ENCODE data around the gene RAB7A.

DNA sequence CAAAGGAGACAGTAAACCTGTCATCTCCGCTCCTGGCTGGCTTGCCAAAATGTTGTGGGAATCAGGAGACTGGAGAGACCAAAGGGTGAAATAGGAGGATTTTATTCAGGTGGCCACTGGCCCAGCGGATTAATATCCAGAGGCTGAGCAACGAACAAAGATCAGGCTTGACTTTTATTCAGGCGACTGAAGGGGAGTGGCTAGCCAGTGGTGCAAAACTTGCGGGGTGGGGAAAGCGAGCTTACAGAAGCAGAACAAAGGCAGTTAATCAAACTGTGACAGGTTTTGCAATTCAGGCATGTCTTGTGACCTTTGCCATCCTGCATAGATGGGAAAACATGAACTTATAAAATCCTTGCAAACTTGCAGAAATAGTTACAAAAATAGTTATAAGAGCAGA lies 133.6 kb downstream of the RAB7A start:
- peak; percentile 26; the same call in 1 of the 2 replicates for TF ChIP-seq POLR2AphosphoS5 (IDR thresholded peaks at IDR 0.05; ENCODE audit: low read depth)
- TF ChIP-seq, protein P1, sequence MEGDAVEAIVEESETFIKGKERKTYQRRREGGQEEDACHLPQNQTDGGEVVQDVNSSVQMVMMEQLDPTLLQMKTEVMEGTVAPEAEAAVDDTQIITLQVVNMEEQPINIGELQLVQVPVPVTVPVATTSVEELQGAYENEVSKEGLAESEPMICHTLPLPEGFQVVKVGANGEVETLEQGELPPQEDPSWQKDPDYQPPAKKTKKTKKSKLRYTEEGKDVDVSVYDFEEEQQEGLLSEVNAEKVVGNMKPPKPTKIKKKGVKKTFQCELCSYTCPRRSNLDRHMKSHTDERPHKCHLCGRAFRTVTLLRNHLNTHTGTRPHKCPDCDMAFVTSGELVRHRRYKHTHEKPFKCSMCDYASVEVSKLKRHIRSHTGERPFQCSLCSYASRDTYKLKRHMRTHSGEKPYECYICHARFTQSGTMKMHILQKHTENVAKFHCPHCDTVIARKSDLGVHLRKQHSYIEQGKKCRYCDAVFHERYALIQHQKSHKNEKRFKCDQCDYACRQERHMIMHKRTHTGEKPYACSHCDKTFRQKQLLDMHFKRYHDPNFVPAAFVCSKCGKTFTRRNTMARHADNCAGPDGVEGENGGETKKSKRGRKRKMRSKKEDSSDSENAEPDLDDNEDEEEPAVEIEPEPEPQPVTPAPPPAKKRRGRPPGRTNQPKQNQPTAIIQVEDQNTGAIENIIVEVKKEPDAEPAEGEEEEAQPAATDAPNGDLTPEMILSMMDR (IDR thresholded peaks at IDR 0.05; ENCODE audit: insufficient read depth, low read length) = no peak
- TF ChIP-seq, protein P2, sequence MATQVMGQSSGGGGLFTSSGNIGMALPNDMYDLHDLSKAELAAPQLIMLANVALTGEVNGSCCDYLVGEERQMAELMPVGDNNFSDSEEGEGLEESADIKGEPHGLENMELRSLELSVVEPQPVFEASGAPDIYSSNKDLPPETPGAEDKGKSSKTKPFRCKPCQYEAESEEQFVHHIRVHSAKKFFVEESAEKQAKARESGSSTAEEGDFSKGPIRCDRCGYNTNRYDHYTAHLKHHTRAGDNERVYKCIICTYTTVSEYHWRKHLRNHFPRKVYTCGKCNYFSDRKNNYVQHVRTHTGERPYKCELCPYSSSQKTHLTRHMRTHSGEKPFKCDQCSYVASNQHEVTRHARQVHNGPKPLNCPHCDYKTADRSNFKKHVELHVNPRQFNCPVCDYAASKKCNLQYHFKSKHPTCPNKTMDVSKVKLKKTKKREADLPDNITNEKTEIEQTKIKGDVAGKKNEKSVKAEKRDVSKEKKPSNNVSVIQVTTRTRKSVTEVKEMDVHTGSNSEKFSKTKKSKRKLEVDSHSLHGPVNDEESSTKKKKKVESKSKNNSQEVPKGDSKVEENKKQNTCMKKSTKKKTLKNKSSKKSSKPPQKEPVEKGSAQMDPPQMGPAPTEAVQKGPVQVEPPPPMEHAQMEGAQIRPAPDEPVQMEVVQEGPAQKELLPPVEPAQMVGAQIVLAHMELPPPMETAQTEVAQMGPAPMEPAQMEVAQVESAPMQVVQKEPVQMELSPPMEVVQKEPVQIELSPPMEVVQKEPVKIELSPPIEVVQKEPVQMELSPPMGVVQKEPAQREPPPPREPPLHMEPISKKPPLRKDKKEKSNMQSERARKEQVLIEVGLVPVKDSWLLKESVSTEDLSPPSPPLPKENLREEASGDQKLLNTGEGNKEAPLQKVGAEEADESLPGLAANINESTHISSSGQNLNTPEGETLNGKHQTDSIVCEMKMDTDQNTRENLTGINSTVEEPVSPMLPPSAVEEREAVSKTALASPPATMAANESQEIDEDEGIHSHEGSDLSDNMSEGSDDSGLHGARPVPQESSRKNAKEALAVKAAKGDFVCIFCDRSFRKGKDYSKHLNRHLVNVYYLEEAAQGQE (IDR thresholded peaks at IDR 0.05; ENCODE audit: insufficient replicate concordance, low read depth) = no peak
- no peak for TF ChIP-seq SPI1 (IDR thresholded peaks at IDR 0.05; ENCODE audit: borderline replicate concordance, low read depth)
